C4-2B (cell line): Measurements from ENCODE around the gene EFHD2.
"Not testable (repeated sequence)": the region's sequence is repeated elsewhere in the genome, so short reads cannot be mapped to it uniquely, and the experiment has no call there.

Source experiments
- ZFX ChIP-seq: fragments of 450-650 bp; IDR thresholded peaks from 2 replicates; pipeline ENCODE4 v1.6.1; 2017
- TF ChIP-seq, protein P1 (sequence below): fragments of 450-650 bp; conservative IDR thresholded peaks from 2 replicates; pipeline ENCODE4 v1.5.1; 2017; ENCODE audit warnings: mild to moderate bottlenecking

DNA sequence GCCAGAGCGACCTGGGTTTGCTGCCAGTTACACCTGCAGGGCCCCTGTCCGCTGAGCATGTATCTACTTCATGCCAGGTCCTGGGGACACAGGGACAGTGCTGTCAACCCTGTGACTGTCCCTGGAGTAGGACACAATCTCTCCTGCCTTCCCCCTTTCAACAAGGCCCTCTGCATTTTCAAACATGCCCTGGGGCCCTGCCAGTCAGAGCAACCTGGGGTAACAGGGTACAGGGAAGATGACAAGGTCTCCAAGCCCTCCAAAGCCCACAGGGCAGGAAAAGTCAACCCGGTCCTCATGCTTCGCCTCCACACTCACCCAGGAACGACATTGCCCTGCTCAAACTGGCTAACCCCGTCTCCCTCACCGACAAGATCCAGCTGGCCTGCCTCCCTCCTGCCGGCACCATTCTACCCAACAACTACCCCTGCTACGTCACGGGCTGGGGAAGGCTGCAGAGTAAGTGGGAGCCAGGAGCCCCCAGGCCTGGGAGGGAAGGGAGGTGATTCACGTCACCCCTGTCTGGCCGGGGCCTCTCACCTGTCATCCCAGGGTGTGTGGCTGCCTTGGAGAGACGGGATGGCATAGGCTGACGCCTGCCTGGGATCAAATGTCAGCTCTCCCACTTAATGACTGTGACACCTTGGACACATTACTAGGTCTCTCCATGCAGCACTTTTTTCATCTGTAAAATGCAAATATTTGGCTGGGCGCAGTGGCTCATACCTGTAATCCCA lies 53.5 kb downstream of the EFHD2 start:
- TF ChIP-seq, protein P1, sequence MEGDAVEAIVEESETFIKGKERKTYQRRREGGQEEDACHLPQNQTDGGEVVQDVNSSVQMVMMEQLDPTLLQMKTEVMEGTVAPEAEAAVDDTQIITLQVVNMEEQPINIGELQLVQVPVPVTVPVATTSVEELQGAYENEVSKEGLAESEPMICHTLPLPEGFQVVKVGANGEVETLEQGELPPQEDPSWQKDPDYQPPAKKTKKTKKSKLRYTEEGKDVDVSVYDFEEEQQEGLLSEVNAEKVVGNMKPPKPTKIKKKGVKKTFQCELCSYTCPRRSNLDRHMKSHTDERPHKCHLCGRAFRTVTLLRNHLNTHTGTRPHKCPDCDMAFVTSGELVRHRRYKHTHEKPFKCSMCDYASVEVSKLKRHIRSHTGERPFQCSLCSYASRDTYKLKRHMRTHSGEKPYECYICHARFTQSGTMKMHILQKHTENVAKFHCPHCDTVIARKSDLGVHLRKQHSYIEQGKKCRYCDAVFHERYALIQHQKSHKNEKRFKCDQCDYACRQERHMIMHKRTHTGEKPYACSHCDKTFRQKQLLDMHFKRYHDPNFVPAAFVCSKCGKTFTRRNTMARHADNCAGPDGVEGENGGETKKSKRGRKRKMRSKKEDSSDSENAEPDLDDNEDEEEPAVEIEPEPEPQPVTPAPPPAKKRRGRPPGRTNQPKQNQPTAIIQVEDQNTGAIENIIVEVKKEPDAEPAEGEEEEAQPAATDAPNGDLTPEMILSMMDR, result not testable (repeated sequence)
- TF ChIP-seq ZFX, result not testable (repeated sequence)
